HG02852 (cell line): Measurements from ENCODE around the gene PCP2.

Source experiments
- ATAC-seq: cut with Tn5 transposase; IDR thresholded peaks from one replicate; pipeline ENCODE4 v1.9.1; 2021; ENCODE audit warnings: mild to moderate bottlenecking, moderate library complexity; ENCODE audit not compliant: unreplicated experiment

PCP2 gene

DNA sequence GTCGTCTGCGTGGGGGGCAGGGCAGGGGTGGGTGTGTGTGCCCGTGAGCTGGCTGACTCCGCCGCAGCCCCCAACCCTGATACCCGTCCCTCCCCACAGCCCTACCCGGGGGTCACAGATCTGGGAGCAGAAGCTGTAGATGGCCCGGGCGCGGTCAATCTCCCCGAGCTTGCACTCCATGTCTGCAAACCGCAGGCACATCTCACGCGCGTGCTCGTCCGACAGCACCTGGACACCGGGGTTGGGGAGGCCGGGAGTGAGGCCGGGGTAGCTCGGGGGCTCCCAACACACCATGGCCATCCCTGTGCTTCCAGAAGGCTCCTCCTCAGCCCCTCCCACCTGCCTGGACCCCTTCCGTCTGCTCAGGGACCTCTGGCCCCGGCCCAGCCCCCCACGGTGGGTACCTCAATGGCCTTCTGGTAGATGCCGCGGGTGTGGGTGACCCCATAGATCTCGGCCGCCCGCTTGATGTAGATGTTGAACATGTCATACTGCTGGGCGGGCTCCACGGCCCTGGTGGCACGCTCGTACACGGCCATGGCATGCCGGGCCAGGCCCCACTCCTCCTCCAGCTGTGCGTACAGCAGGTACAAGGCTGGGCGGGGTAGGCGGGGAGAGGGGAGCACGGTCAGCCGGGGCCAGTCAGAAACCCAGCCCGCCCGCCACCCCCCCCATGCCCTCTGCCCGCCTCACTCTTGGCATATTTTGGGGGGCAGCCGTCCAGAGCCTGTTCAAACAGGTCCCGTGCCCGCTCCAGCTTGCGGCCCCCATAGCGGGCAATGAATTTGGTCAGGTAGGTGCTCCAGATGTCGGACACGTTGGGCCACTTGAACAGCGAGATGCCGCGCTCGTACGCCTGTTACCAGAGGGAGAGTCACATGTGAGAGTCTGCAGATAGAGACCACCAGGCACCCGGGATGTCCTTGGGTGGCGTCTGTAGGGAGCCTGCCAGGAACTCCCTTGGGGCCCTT is 12.8 kb downstream of the PCP2 start:
- no peak for ATAC-seq

- ATAC-seq, result no peak
Observed at GRCh38 chr19:7619671-7620441, 13.7 kb downstream of the PCP2 start.

GRCh38 chr19:7618771-7619510 is 14.6 kb downstream of the PCP2 start:
- ATAC-seq, result no peak

GRCh38 chr19:7618348-7618747 is 15.2 kb downstream of the PCP2 start:
- ATAC-seq, result no peak

DNA sequence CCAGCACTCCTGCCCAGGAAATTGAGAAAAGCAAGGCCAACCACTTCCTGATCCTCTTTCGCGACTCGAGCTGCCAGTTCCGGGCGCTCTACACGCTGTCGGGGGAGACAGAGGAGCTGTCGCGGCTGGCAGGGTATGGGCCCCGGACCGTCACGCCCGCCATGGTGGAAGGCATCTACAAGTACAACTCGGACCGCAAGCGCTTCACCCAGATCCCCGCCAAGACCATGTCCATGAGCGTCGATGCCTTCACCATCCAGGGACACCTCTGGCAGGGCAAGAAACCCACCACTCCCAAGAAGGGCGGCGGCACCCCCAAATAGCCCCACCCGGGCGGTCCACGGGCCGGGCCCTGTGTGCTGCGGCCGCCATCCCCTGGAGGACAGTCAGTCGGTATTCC is 15.8 kb downstream of the PCP2 start:
- ATAC-seq, result no peak

DNA sequence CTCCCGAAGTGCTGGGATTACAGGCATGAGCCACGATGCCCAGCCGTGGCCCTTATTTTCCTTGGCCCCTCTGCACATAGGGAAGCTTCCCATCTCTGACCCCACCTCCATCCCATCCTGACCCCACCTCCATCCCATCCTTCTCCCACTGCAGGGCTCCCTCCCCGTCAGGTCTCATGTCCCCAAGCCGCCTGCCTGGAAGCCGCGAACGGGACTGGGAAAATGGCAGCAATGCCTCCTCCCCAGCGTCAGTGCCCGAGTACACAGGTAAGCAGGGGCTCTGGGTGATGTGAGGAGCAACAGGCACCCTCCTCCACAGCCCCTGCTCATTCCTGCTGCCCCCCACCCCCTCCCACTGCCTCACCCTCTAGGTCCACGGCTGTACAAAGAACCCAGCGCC is 16.3 kb downstream of the PCP2 start:
- ATAC-seq, result no peak

DNA sequence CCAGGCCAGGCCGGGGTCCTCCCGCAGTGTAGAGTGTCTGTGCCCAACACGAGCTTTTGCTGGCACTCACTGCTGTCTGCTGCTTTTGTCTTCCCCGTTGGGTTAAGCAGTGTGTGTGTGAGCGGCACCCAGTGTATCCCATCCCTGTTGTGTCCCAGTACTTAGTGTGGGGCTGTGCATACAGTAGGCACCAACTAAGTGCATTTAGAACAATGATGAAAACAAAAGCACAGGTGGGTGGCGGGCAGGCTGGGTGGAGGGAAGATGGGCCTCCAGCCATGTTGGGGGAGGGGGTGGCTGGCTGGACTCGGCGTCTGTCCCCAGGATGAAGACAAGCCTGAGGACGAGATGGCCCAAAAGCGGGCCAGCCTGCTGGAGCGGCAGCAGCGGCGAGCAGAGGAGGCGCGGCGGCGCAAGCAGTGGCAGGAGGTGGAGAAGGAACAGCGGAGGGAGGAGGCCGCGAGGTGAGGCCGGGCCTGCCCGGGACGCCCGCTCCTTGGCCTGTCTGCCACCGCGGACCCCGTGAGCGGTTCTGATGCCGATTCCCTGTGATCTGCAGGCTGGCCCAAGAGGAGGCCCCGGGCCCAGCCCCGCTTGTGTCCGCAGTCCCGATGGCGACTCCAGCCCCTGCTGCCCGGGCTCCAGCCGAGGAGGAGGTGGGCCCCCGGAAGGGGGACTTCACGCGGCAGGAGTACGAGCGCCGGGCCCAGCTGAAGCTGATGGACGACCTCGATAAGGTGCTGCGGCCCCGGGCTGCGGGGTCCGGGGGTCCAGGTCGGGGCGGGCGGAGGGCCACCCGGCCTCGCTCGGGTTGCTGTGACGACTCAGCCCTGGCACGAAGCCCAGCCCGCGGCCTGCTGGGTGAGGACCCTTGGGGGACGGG is 18.4 kb downstream of the PCP2 start:
- ATAC-seq, result no peak

DNA sequence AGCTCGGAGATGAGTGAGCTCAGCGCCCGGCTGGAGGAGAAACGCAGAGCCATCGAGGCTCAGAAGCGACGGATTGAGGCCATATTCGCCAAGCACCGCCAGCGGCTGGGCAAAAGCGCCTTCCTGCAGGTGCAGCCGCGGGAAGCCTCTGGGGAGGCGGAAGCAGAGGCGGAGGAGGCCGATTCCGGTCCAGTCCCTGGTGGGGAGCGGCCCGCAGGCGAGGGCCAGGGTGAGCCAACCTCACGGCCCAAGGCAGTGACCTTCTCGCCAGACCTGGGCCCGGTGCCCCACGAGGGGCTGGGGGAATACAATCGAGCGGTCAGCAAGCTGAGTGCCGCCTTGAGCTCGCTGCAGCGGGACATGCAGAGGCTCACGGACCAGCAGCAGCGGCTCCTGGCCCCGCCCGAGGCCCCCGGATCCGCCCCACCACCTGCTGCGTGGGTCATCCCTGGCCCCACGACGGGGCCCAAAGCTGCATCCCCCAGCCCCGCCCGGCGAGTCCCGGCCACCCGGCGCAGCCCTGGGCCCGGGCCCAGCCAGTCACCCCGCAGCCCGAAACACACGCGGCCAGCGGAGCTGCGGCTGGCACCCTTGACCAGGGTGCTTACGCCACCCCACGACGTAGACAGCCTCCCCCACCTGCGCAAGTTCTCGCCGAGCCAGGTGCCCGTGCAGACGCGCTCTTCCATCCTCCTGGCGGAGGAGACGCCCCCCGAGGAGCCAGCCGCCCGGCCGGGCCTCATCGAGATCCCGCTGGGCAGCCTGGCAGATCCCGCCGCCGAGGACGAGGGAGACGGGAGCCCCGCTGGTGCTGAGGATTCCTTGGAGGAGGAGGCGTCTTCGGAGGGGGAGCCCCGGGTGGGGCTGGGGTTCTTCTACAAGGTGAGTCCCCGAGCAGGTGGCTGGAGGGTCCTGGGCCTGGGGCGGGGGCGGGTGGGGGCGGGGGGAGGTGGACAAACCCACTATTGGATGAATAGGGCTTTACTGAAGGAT is 20.9 kb downstream of the PCP2 start:
- ATAC-seq, result no peak

GRCh38 chr19:7611541-7612279 is 21.8 kb downstream of the PCP2 start:
- no peak for ATAC-seq

GRCh38 chr19:7610491-7611240 is 22.9 kb downstream of the PCP2 start:
- ATAC-seq, result no peak

GRCh38 chr19:7607874-7608560 is 25.5 kb downstream of the PCP2 start:
- no peak for ATAC-seq

DNA sequence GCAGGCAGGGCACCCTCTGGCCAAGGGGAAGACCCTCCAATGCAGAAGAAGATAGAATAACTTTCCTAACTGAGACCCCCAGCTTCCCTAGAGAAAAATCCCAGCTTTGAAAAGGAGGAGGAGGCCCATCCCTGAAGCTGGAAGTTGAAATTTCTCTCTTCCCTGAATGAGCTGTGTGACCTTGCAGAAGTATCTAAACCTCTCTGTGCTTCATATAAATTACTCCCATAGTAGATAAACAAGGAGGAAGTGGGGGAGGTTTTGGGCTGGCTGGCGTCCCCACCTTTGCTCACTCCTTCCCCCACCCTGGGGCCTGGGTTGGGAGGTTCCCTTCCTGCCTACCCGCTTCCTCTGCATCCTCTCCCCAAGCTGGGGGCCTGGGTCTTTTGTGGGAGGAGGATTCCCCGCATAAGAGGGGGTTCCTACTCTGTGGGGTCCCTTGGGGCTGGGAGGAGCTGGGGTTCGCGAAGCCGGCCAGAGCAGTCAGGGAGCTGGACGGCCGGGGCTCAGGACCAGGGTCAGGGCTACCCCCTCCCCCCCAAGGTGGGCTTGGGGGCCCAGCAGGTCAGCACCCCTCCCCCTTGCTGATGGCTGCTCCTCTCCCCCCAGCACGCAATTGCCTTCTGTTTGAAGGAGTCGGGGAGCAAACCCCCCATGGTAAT is 26.2 kb downstream of the PCP2 start:
- ATAC-seq, result no peak

DNA sequence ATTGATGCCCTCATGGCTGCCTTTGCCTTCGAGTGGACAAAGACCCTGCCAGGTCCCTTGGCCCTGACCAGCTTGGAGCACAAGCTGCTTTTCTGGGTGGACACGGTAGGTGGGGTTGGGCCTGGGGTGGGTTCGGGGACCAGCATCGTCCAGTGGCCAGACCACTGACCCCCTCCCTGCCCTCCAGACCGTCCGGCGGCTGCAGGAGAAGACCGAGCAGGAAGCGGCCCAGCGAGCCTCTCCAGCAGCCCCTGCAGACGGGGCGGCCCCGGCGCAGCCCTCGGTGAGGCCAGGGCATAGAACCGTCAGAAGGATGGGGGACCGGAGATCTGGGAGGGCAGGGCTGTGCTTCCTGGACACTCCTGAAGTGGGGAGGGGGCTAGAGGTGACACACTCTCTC is 27.2 kb downstream of the PCP2 start:
- ATAC-seq, result no peak

DNA sequence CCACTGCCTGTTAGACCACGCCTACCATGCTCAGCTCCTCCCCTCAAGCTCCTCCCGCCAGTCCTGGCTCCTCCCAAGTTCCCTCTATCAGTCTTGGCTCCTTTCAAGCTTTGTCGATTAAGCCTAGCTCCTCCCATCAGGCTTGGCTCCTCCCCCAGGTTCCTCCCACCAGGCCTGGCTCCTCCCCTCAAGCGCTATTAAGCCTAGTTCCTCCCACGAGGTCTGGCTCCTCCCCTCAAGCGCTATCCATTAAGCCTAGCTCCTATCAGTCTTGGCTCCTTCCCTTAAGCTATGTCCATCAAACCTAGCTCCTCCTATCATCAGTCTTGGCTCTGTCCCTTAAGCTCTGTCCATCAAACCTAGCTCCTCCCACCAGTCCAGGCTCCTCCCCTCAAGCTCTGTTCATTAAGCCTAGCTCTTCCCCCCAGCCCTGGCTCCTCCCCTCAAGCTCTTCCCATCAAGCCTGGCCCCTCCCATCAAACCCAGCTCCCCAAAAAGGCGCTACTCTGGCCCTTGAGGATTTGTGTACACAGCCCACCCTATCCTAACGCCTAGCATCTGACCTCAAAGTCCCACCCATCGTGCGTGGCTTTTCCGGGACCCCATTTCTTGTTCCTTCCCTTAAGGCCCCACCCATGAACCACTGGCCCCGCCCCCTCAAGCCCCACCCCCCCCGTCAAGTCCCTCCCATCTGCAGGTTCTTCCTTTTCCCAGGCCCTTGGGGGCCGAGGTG is 27.9 kb downstream of the PCP2 start:
- ATAC-seq, result no peak

DNA sequence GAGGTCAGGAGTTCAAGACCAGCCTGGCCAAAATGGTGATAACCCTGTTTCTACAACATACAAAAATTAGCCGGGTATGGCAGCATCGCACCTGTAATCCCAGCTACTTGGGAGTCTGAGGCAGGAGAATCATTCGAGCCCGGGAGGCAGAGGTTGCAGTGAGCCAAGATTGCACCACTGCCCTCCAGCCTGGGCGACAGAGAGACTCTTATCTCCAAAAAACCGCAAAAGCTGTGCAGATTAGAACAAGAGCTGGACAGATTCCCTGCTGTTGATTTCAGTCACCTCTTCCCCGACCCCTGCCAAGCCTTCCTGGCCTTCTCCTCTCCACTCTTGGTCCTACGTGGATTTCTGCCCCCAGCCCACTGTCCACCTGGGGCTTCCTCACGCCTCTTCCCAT is 29.6 kb downstream of the PCP2 start:
- ATAC-seq, result no peak

- no peak for ATAC-seq
Observed at GRCh38 chr19:7602935-7603497, 30.5 kb downstream of the PCP2 start.
